Calu3 (cell line): ENCODE data around the gene SH3PXD2B. TPM values are rescaled to one million over a fixed set of nuclear protein-coding genes. Genes with fewer than 3 reads are reported as not detected.

Experiments used
- BruUV-seq: library from RNA; stranded (reverse); fragments of 400-500 nt; replicated peaks from 2 replicates; lab custom pipeline; 2021; lab: Mats Ljungman, UMichigan
- CTCF ChIA-PET: fragments of 300-600 bp; sonication (Branson Sonifier 250); formaldehyde crosslinking; loops from one replicate; lab custom pipeline; 2022; ENCODE audit warnings: antibody characterized with exemption; lab: Charles Lee
- DNase-seq: peaks from one replicate; pipeline ENCODE4 v3.0.0; 2022
- H3K27ac Mint-ChIP-seq: one replicate; pipeline ENCODE4 v1.8.0; 2022; ENCODE audit warnings: mixed read lengths; ENCODE audit not compliant: unreplicated experiment
- H3K27me3 Mint-ChIP-seq: one replicate; pipeline ENCODE4 v1.8.0; 2022; ENCODE audit warnings: mixed read lengths; ENCODE audit not compliant: unreplicated experiment
- H3K36me3 Mint-ChIP-seq: one replicate; pipeline ENCODE4 v1.8.0; 2022; ENCODE audit warnings: mild to moderate bottlenecking, moderate library complexity, mixed read lengths; ENCODE audit not compliant: insufficient read depth, unreplicated experiment
- H3K4me1 Mint-ChIP-seq: one replicate; pipeline ENCODE4 v1.8.0; 2022; ENCODE audit warnings: mild to moderate bottlenecking, low read depth, mixed read lengths; ENCODE audit not compliant: unreplicated experiment
- H3K4me3 Mint-ChIP-seq: one replicate; pipeline ENCODE4 v1.8.0; 2022; ENCODE audit warnings: mild to moderate bottlenecking, low read depth, moderate library complexity, mixed read lengths; ENCODE audit not compliant: unreplicated experiment
- H3K9me3 Mint-ChIP-seq: one replicate; pipeline ENCODE4 v1.8.0; 2022; ENCODE audit warnings: low read depth, mixed read lengths; ENCODE audit not compliant: unreplicated experiment
- intact Hi-C: fragments of 100-400 bp; cut with micrococcal nuclease; formaldehyde crosslinking; loops from one replicate; pipeline ENCODE4 v1.10.0; 2022; ENCODE audit not compliant: unreplicated experiment
- total RNA-seq: library from RNA; stranded (reverse); gene quantifications from 2 replicates; pipeline ENCODE4 v1.2.3, GENCODE V29; 2022
- TF ChIP-seq, protein P1 (sequence below): fragments of 200-600 bp; IDR thresholded peaks from one replicate; pipeline ENCODE4 v1.8.0; 2022; ENCODE audit warnings: antibody characterized with exemption; ENCODE audit not compliant: unreplicated experiment

SH3PXD2B gene
- total RNA-seq, 1 experiment from 2014 or later: 25.6 TPM

- intact Hi-C loops: no loop called here
- TF ChIP-seq, protein P1, sequence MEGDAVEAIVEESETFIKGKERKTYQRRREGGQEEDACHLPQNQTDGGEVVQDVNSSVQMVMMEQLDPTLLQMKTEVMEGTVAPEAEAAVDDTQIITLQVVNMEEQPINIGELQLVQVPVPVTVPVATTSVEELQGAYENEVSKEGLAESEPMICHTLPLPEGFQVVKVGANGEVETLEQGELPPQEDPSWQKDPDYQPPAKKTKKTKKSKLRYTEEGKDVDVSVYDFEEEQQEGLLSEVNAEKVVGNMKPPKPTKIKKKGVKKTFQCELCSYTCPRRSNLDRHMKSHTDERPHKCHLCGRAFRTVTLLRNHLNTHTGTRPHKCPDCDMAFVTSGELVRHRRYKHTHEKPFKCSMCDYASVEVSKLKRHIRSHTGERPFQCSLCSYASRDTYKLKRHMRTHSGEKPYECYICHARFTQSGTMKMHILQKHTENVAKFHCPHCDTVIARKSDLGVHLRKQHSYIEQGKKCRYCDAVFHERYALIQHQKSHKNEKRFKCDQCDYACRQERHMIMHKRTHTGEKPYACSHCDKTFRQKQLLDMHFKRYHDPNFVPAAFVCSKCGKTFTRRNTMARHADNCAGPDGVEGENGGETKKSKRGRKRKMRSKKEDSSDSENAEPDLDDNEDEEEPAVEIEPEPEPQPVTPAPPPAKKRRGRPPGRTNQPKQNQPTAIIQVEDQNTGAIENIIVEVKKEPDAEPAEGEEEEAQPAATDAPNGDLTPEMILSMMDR: no peak
- H3K4me3 Mint-ChIP-seq: no peak overlapping the region
- peaks cover 2% of the 10 kb centered on the region for H3K9me3 Mint-ChIP-seq
- peaks cover 5% of the 10 kb centered on the region for H3K36me3 Mint-ChIP-seq
- DNase-seq: no peak
- BruUV-seq: no TSS peak
- no peak overlapping the region for H3K27ac Mint-ChIP-seq
- CTCF ChIA-PET: interaction anchor here (0.6 kb wide), 1 partner anchor 23 kb away, joined by 4 read pairs; no protein-coding TSS in a partner anchor
- H3K4me1 Mint-ChIP-seq: no peaks in the 10 kb centered on the region
- H3K27me3 Mint-ChIP-seq: no peaks in the 10 kb centered on the region
Measured at GRCh38 chr5:172374783-172375182, 79.5 kb downstream of the SH3PXD2B start.

DNA sequence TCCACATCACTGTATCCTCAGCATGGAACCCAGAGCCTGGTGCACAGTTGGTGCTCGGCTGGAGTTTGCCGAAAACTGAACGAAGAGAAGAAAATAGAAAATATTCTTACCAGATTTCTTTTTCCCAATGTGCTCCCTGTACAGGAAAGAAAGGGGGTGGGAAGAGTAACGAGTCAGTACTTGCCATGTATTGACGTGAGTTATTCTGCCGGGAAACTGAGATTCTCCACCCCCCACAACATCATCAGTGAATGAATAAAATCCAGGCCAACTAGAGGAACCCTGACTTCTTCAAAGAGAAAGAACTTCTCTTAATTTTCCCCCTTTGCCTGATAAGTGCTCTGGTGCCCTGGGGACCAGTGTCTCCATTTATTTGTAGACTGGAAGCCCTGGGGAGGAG is 80.6 kb downstream of the SH3PXD2B start:
- Mint-ChIP-seq H3K27me3 (no peaks in the 10 kb centered on the region), H3K4me3 (no peak overlapping the region), H3K9me3 (peaks cover 2% of the 10 kb centered on the region), H3K4me1 (no peaks in the 10 kb centered on the region), H3K36me3 (peaks cover 5% of the 10 kb centered on the region), H3K27ac (no peak overlapping the region)
- BruUV-seq: no TSS peak
- intact Hi-C loops: no loop called here
- DNase-seq: no peak
- TF ChIP-seq, protein P1: no peak
- CTCF ChIA-PET: no interaction called here

- no peaks in the 10 kb centered on the region for H3K27me3 Mint-ChIP-seq
- CTCF ChIA-PET: no interaction called here
- no peaks in the 10 kb centered on the region for H3K36me3 Mint-ChIP-seq
- H3K27ac Mint-ChIP-seq: no peak overlapping the region
- H3K4me3 Mint-ChIP-seq: no peak overlapping the region
- DNase-seq: no peak
- TF ChIP-seq, protein P1: no peak
- no peaks in the 10 kb centered on the region for H3K4me1 Mint-ChIP-seq
- peaks cover 2% of the 10 kb centered on the region for H3K9me3 Mint-ChIP-seq
- intact Hi-C loops: no loop called here
- no TSS peak for BruUV-seq
Measured at GRCh38 chr5:172371684-172372083, 82.6 kb downstream of the SH3PXD2B start.

DNA sequence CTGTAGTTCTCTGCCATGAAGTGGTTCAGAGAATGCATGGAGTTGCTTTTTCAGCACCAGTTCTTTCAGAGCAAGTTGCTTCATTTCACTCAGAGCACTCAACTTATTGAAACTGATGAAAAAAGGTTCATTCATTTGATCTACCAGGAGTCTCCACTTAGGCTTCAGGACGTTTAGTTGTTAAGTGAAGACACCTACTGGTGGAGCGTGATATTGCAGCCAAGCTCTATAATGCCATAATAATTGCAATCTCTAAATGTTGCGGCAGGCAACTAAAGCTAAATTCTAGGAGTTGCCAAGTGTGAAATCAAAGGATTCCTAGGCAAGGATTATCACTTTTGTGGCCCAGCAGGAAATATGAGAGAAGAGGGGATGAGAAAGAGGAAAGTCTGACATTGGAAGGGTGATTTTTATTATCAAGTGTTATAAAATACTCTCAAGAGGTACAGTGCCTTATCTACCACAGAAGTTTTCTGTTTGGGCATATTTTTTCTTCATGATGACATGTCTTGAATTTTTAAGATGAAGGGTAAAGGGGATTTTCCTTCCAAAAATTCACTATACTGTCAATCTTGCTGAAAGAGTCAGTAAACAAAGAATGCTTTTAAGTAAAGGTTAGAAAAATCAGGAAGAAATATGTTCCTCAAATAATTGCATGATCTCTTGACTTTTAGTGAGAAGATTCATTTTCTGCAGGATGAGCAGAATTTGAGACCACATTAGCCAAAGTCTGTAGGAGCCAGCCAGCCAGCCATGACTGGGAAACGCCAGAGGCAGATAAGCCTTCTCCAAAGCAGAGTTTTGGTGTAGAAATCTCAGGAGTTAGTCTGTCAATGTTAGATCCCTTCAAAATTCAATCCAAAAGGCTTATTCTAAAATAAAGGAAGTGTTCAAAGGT is 83.4 kb downstream of the SH3PXD2B start:
- TF ChIP-seq, protein P1: peak; percentile 80
- H3K4me1 Mint-ChIP-seq: no peaks in the 10 kb centered on the region

More for the DNA sequence above, 83.4 kb downstream of the SH3PXD2B start:
- Mint-ChIP-seq H3K36me3 (no peaks in the 10 kb centered on the region), H3K27me3 (no peaks in the 10 kb centered on the region), H3K4me3 (no peak overlapping the region), H3K27ac (no peak overlapping the region), H3K9me3 (peaks cover 2% of the 10 kb centered on the region)
- intact Hi-C loops: no loop called here
- BruUV-seq: no TSS peak
- CTCF ChIA-PET: interaction anchor here (0.8 kb wide), 1 partner anchor 12 kb away, joined by 3 read pairs; no protein-coding TSS in a partner anchor
- peak; percentile 47 for DNase-seq
